ENCODE data around the gene FBXL15.

Gene FBXL15

DNA sequence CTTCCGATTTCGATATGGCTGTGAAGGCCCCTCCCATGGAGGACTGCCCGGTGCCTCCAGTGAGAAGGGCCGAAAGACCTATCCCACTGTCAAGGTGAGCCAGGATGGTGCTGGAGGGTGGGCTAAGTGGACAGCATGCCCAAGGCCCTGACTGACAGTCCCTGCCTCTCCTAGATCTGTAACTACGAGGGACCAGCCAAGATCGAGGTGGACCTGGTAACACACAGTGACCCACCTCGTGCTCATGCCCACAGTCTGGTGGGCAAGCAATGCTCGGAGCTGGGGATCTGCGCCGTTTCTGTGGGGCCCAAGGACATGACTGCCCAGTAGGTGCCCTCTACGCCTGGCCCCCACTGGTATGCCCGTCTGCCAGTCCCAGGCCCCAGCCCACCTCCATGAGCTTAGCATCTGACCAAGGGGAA, 23.9 kb upstream of the FBXL15 start:
- intact Hi-C loops (cut with DNase I), result no loop called here
- DNase-seq, result no peak

DNA sequence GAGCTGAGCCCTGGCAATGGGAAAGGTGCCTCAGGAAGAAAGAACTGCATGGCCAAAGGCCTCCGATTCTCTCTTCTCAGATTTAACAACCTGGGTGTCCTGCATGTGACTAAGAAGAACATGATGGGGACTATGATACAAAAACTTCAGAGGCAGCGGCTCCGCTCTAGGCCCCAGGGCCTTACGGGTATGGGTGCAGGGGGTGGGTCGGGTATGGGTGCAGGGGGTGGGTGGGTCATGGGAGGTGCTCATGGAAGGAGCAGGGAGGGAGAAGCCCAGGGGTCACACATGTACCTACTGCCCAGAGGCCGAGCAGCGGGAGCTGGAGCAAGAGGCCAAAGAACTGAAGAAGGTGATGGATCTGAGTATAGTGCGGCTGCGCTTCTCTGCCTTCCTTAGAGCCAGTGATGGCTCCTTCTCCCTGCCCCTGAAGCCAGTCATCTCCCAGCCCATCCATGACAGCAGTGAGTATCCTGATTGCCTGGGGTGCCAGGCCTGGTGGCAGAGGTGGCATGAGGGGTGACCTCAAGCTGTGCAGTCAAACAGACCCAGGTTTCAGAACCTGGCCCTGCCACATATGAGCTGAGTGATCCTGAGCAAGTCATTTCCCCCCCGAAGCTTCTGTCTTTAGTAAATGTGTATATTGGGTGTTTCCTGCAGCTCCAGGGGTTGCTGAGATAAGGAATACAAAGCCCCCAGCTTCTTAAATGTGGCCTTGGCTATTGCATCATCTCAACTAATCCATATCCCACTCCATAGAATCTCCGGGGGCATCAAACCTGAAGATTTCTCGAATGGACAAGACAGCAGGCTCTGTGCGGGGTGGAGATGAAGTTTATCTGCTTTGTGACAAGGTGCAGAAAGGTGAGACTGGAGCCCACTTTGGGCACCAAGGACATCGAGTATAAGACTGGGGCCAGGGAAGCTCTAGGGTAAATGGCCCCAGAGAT, 23.1 kb upstream of the FBXL15 start:
- intact Hi-C loops (cut with DNase I), result no loop called here
- no peak for DNase-seq

GRCh38 chr10:102398172-102399020, 22.2 kb upstream of the FBXL15 start:
- DNase-seq, result no peak
- intact Hi-C loops (cut with DNase I), result no loop called here

GRCh38 chr10:102399217-102400021, 21.2 kb upstream of the FBXL15 start:
- DNase-seq, result peak; percentile 80 to 95 (median 91)
- intact Hi-C loops (cut with DNase I), result no loop called here

- DNase-seq, result peak in 15 of 42 donors; percentile 14 to 63 (median 39)
- intact Hi-C loops (cut with DNase I), result no loop called here
Observed at GRCh38 chr10:102400076-102400475, 20.6 kb upstream of the FBXL15 start.

- DNase-seq, result no peak
- intact Hi-C loops (cut with DNase I), result no loop called here
Observed at GRCh38 chr10:102400598-102401341, 19.9 kb upstream of the FBXL15 start.

DNA sequence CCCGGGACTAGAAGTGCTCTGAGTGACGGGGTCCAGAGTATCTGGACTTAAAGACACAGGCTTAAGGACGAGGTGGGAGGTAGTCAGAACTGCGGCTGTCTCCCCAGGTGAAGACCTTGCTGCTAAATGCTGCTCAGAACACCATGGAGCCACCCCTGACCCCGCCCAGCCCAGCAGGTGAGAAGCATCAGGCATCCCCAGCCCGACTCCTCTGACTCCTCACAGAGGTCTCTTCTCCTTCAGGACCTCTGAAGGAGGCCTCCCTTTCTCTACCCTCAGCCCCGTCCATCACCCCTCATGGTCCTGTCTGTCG, 19.3 kb upstream of the FBXL15 start:
- intact Hi-C loops (cut with DNase I), result no loop called here

DNA sequence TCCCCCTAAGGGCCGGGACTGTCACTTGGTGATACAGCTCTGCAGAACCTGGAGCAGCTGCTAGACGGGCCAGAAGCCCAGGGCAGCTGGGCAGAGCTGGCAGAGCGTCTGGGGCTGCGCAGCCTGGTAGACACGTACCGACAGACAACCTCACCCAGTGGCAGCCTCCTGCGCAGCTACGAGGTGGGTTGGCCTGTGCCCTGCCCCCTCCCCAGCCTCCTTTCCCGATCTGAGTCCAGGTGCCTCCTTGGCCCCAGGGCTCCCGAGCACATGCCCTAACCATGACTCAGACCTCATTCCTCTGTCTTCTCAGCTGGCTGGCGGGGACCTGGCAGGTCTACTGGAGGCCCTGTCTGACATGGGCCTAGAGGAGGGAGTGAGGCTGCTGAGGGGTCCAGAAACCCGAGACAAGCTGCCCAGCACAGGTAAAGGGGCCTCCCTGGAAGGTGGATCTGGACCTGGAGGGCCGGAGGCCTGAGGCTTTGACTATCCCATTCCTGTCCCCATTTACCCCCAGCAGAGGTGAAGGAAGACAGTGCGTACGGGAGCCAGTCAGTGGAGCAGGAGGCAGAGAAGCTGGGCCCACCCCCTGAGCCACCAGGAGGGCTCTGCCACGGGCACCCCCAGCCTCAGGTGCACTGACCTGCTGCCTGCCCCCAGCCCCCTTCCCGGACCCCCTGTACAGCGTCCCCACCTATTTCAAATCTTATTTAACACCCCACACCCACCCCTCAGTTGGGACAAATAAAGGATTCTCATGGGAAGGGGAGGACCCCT, 18.7 kb upstream of the FBXL15 start:
- no peak for DNase-seq
- intact Hi-C loops (cut with DNase I), result no loop called here

More for the DNA sequence above, 19.3 kb upstream of the FBXL15 start:
- no peak for DNase-seq

GRCh38 chr10:102402512-102402896, 18.1 kb upstream of the FBXL15 start:
- no peak for DNase-seq
- intact Hi-C loops (cut with DNase I), result no loop called here

DNA sequence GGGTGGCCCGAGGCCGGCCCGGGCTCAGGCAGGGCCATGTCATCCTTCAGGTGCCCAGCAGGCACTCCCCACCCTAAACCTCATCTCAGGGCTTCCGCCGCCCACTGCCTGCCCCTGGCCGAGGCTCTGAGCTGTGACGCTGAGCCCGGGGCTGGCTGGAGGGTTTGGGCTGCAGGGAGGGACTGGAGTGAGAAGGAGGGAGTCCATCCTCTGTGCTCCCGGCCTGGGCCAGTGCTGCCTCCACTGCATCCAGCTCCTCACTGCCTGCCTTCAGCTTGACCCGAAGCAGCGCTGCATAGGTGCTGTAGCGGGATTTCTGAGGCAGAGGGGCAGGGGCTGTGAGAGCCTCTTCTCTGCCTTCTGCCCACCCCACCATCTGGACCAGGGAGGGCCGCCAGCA, 17.5 kb upstream of the FBXL15 start:
- no peak for DNase-seq

GRCh38 chr10:102404361-102405107, 16.1 kb upstream of the FBXL15 start:
- intact Hi-C loops (cut with DNase I), result no loop called here
- no peak for DNase-seq

More for the DNA sequence above, 17.5 kb upstream of the FBXL15 start:
- intact Hi-C loops (cut with DNase I), result no loop called here

GRCh38 chr10:102405108-102405571, 15.5 kb upstream of the FBXL15 start:
- DNase-seq, result no peak
- intact Hi-C loops (cut with DNase I), result no loop called here

DNA sequence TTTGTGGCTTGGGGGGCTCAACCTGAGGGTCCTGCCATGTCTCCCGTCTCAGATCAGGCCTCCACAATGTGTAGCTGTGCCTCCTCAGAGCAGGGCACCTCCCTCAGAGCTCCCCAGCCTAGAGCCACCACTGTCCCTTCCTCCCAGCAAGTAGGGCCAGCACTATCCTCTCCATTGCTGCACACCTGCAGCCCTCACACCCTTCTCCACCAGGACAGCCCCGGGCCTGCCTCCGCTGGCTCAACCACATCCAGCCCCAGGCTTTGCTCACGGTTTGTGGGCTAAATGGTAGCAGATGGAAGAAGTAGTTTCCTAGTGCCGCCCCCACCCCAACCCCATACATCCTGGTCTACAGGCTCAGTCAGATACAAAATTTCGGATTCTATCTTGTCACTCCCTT, 15.0 kb upstream of the FBXL15 start:
- intact Hi-C loops (cut with DNase I), result no loop called here
- no peak for DNase-seq

- DNase-seq, result no peak
- intact Hi-C loops (cut with DNase I), result no loop called here
Observed at GRCh38 chr10:102406815-102407214, 13.8 kb upstream of the FBXL15 start.

DNA sequence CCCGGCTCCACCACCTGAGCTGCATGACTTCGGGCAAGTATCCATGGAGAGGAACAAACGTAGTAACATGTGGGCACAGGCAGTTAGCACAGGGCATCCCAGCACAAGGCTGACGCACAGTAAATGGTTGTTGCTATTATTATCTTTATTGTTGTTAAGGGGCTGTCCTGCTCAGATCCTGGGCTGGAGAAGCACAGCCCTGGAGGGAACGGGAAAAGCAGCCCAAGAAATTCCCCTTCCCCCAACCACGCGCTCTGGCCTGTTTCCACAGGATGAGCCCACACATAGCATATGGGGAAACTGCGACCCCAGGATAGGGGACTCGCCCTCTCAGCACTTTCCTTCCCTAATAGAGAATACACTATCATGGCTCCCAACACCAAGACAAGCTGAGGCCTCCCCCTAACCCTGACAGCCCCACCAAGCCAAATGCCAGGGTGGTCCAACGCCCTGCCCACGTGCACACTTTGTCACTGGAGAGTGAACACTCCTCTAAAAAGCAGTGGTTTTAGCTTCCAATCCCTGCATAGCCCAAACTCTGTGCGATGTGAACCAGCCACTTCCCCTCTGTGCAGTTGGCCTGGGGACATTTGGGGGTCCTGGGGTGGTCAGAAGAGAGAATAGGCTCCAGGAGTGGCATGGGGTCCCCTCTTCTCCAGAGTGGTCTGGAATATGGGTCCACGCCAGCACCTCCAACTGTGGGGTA, 13.1 kb upstream of the FBXL15 start:
- intact Hi-C loops (cut with DNase I), result no loop called here
- DNase-seq, result peak in 1 of 42 donors; percentile 15

GRCh38 chr10:102408131-102408727, 12.4 kb upstream of the FBXL15 start:
- intact Hi-C loops (cut with DNase I), result no loop called here

More at GRCh38 chr10:102408131-102408727, 12.4 kb upstream of the FBXL15 start:
- peak in 12 of 42 donors; percentile 18 to 68 (median 51) for DNase-seq
